ENCODE data around the gene TUBB8. TPM values are rescaled to one million over a fixed set of nuclear protein-coding genes. Genes with fewer than 3 reads are reported as not detected.
"Not testable (repeated sequence)": the region's sequence is repeated elsewhere in the genome, so short reads cannot be mapped to it uniquely, and the experiment has no call there.

Gene TUBB8
- not detected in 2 replicates for total RNA-seq

- DNase-seq (ENCODE audit: low read depth, low spot score) = no peak
These were observed at the start of gene TUBB8 for GRCh38 chr10:48996-49395. Gene TUBB8 (minus strand): TSS chr10:49296. CDS start chr10:49238, 58 bp downstream.

- no peak for DNase-seq (ENCODE audit: low read depth, low spot score)
These were observed 47.4 kb upstream of the TUBB8 start for GRCh38 chr10:96466-96865.

DNA sequence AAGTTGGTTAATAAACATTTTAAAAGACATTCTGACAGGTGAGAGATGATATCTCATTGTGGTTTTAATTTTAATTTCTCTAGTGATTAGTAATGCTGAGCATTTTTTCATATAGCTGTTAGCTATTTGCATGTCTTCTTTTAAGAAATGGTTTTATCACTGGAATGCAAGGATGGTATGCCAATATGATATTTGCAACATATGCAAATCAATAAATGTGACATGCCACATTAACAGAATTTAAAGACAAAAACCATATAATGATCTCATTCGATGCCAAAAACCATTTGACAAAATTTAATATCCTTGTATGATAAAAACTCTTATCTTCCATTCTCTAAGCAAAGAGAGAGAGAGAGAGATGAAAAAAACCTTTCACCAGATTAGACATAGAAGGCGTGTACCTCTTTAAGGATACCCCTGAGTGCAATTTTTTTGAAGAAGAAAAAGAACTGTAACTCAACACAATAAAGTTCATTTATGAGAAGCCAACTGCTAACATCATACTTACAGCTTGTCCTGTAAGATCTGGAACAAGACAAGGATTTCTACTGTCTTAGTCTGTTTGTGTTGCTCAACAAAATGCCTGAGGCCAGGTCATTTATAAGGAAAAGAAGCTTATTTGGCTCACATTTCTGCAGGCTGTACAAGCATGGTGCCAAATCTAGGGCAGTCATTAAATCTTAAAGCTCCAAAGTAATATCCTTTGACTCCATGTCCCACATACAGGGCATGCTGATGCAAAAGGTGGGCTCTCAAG lies 46.4 kb upstream of the TUBB8 start:
- no peak for DNase-seq (ENCODE audit: low read depth, low spot score)

- DNase-seq (ENCODE audit: low read depth, low spot score) = no peak
These were observed 45.5 kb upstream of the TUBB8 start for GRCh38 chr10:94613-95012.

GRCh38 chr10:92846-93245 lies 43.8 kb upstream of the TUBB8 start:
- no peak for DNase-seq (ENCODE audit: low read depth, low spot score)

- no peak for DNase-seq (ENCODE audit: low read depth, low spot score)
These were observed 43.1 kb upstream of the TUBB8 start for GRCh38 chr10:92153-92552.

DNA sequence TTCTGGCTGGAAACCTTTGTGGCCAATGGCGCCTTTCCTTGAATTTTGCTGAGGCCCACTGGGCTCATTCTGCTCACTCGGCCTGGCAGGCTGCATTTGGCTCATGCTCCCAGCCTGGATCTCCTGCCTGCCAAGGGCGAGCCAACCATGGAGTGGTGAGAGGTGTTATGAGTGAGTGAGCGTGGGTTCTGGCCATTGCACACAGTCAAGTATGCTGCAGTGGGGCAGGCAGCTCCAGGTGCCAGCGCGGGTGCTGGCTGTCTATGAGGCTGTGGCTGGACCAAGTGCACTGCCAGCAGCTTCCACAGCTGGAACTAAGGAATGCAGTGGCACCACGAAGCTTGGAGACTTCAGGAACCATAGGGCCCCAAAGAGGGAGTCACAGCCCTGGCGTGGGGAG lies 42.2 kb upstream of the TUBB8 start:
- DNase-seq (ENCODE audit: low read depth, low spot score) = no peak

GRCh38 chr10:90161-90560 lies 41.1 kb upstream of the TUBB8 start:
- no peak for DNase-seq (ENCODE audit: low read depth, low spot score)

- DNase-seq (ENCODE audit: low read depth, low spot score) = no peak
These were observed 40.2 kb upstream of the TUBB8 start for GRCh38 chr10:89248-89647.

GRCh38 chr10:88253-88652 lies 39.2 kb upstream of the TUBB8 start:
- DNase-seq (ENCODE audit: low read depth, low spot score) = no peak

DNA sequence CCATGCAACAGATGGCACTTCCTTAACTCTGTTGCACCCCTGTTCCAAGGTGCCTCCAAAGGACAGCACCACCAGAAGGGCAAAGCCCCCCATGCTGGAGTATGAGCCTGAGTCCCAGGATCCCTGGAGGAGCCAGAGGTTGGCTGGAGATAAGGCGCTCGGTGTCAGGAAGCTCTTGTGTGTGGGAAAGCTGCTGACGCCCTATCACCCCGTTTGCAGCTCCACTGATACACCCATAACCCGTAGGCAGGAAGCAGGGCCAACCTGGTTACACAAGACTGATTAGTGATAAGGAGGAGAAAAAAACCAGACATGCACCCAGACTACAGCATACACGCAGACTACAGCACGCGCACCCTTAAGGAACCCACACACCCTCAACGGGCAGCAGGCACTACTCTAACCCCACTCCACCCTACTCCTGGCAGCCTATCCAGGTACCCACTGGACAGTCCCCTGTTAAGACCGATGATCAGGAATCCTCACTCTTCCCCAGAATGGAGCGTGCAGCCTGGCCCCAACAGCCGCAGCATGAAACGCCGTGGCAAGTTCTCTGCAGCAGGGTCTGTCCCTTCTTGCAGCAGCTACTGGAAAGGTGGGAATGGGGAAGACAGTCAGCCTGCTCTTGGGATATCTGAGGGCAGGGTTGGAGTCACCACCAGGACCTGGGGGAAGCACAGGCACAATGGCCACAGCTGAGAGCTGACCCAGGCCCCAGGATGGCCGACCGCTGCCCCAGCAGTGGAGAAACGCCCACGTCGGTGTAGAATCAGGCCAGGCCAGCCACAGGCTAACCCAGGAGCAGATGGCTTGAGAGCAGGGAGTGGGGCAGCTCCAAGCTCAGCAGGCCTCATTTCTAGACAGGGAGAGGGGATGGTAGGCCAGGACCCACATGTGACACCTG lies 38.3 kb upstream of the TUBB8 start:
- no peak for DNase-seq (ENCODE audit: low read depth, low spot score)

GRCh38 chr10:86031-86430 lies 36.9 kb upstream of the TUBB8 start:
- no peak for DNase-seq (ENCODE audit: low read depth, low spot score)

DNA sequence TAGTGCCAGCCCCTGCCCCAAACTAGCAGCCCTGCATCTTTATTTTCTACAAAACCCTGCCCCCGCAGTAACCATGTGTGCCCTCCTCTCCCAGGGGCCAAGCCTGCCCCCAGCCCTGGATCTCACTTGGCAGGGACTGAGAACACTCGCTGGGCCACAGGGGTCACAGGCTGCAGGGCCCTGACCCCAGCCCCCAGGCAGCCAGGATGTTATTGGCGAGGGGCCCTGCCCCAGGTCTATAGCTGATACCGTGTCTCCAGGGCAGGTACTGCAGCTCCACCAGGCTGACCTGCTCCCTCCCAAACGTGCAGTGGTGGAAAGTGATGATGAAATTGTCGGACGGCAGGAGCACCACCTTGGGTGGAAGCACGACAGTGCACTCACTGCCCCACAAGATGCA lies 35.9 kb upstream of the TUBB8 start:
- no peak for DNase-seq (ENCODE audit: low read depth, low spot score)

DNA sequence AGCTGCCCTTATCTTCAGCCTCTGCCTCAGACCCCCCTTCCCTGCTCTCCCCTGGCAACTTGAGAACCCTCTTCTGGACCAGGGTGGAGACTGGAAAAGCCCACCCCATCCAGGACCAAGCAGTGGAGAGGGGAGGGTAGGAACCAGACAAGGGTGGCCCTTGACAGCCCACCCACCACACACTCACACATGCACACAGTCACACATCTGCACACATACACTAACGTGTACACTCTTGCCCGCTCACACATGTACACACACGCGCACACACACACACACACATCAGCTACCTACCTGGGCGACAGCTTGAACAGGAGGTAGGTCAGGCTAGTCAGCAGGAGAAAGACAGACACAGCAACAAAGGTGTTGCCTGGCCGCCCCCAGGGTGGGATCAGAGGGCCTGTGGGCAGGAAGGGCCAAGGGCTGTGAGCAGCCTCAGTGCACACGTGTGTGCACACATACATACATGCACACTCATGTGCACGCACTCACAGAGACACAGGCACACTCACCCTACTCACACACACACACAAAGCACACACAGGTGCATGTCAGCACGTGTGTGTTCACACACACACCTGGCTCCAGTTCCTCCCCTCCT lies 34.9 kb upstream of the TUBB8 start:
- no peak for DNase-seq (ENCODE audit: low read depth, low spot score)

GRCh38 chr10:80477-81105 lies 31.5 kb upstream of the TUBB8 start:
- no peak for DNase-seq (ENCODE audit: low read depth, low spot score)

DNA sequence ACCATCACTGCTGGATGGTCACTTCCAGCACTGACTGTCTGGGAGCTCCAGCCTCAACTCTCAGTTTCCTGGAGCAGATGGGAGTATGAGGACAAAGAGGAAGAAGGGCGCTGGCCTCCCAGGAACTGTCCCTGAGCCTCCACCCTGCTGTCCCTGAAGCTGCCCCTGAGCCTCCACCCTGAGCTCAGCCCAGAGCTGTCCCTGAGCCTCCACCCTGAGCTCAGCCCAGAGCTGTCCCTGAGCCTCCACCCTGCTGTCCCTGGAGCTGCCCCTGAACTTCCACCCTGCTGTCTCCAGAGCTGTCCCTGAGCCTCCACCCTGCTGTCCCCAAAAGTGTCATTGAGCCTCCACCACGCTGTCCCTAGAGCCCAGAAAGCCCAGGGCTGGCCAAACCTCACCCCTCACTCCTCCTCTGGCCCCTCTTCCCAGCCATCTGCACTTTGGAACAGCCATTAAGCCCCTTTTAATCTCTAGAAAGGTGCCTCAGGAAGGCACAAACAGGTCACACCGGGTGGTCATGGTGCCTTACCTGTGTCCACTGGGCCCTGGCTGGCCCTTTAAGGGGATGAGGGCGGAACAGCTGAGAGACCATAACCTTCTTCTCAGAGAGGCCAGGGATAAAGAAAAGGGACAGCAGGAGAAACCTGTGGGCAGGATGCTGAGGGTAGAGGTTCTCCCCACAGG lies 30.6 kb upstream of the TUBB8 start:
- no peak for DNase-seq (ENCODE audit: low read depth, low spot score)

DNA sequence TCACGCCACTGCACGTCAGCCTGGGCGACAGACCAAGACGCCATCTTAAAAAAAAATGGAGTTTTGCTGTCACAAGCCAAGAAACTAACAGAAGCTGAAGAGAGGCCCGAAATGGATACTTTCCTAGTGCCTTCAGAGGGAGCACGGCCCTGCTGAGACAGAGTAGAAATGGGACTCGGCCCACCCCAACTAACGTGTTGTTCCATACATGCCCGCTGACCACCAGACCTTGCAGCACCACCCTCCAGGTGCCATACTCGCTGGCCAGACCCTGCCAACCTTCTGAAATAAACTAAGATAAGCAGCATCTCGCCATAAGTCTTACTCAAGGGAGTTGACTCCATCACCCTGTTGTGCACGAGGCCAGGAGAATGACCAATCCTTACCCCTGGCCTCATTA lies 29.5 kb upstream of the TUBB8 start:
- DNase-seq (ENCODE audit: low read depth, low spot score) = no peak

- DNase-seq (ENCODE audit: low read depth, low spot score) = not testable (repeated sequence)
These were observed 25.1 kb upstream of the TUBB8 start for GRCh38 chr10:74266-74621.

DNA sequence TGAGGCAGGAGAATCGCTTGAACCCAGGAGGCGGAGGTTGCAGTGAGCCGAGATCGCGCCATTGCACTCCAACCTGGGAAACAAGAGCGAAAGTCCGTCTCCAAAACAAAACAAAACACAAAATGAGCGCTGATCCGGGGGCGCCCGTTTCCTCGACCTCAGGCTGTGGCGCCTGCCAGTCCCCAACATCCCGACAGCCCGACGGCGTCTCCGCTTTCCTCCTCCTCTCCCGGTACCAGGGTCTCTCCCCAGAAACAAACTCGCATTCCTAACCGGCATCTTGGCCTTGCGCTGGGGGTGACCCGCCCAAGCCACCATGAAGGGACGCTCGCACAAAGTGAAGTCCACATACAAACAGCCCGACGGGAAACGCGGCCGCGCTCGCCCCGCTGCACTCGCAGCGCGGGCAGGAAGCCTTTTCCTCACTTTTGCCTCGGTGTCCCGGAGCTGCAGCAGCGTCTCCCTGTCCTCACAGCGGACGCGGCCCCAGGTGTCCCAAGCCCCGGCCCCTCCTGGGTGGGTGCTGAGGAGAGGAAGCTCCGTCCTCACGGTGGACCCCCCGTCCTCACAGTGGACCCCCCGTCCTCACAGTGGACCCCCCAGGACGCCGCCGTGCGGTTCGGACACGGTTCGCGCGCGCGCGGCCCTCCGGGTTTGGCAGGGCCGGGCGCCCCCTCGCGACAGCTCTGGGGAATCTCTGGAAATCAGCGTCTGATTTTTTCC lies 24.6 kb upstream of the TUBB8 start:
- not testable (repeated sequence) for DNase-seq (ENCODE audit: low read depth, low spot score)

GRCh38 chr10:68156-68555 lies 19.1 kb upstream of the TUBB8 start:
- DNase-seq (ENCODE audit: low read depth, low spot score) = not testable (repeated sequence)

- not testable (repeated sequence) for DNase-seq (ENCODE audit: low read depth, low spot score)
These were observed 830 bp upstream of the TUBB8 start for GRCh38 chr10:49926-50325.

All from pulmonary artery endothelial cell (primary cell).